Activated naive CD4-positive, alpha-beta T cell (primary cell): ENCODE measurements around the gene BMI1.
"Not testable (repeated sequence)": the region's sequence is repeated elsewhere in the genome, so short reads cannot be mapped to it uniquely, and the experiment has no call there.

Source experiments
- DNase-seq, 4 experiments: peaks; one replicate each; lab custom pipeline; 2025; lab: John Stamatoyannopoulos, UW

BMI1 gene

GRCh38 chr10:22320591-22321155 is at the start of gene BMI1:
BMI1 (plus strand) TSS chr10:22321099; CDS start chr10:22326450, 5,351 bp downstream.
- peak in 3 of 4 experiments; percentile 50 to 66 (median 63) for DNase-seq

GRCh38 chr10:22271786-22272185 is 49.1 kb upstream of the BMI1 start:
- DNase-seq = no peak

GRCh38 chr10:22278441-22278782 is 42.5 kb upstream of the BMI1 start:
- DNase-seq = no peak

GRCh38 chr10:22280078-22280477 is 40.8 kb upstream of the BMI1 start:
- DNase-seq = no peak

GRCh38 chr10:22285130-22285529 is 35.8 kb upstream of the BMI1 start:
- no peak for DNase-seq

GRCh38 chr10:22293747-22294404 is 27.0 kb upstream of the BMI1 start:
- DNase-seq = no peak

GRCh38 chr10:22294694-22295093 is 26.2 kb upstream of the BMI1 start:
- DNase-seq = no peak

GRCh38 chr10:22301193-22301592 is 19.7 kb upstream of the BMI1 start:
- no peak for DNase-seq

- no peak for DNase-seq
These were observed 17.4 kb upstream of the BMI1 start for GRCh38 chr10:22303461-22303860.

GRCh38 chr10:22305721-22306120 is 15.2 kb upstream of the BMI1 start:
- DNase-seq = no peak

GRCh38 chr10:22308390-22308789 is 12.5 kb upstream of the BMI1 start:
- no peak for DNase-seq

GRCh38 chr10:22309180-22310000 is 11.5 kb upstream of the BMI1 start:
- DNase-seq = no peak

- DNase-seq = not testable (repeated sequence)
These were observed 10.9 kb upstream of the BMI1 start for GRCh38 chr10:22310012-22310411.

- DNase-seq = no peak
These were observed 10.0 kb upstream of the BMI1 start for GRCh38 chr10:22310928-22311327.

- no peak for DNase-seq
These were observed 6.0 kb upstream of the BMI1 start for GRCh38 chr10:22314852-22315251.

GRCh38 chr10:22315455-22316285 is 5.2 kb upstream of the BMI1 start:
- DNase-seq = no peak

- DNase-seq = peak; percentile 34 to 72 (median 54)
These were observed 4.4 kb upstream of the BMI1 start, which contains the start of gene COMMD3 for GRCh38 chr10:22316286-22317075. COMMD3 (plus strand) TSS chr10:22316388; CDS start chr10:22316418, 30 bp downstream.

GRCh38 chr10:22317076-22317370 is 3.9 kb upstream of the BMI1 start:
- no peak for DNase-seq

GRCh38 chr10:22317771-22318565 is 2.9 kb upstream of the BMI1 start:
- DNase-seq = no peak

GRCh38 chr10:22318772-22319171 is 2.1 kb upstream of the BMI1 start:
- no peak for DNase-seq

- DNase-seq = no peak
These were observed 1.3 kb upstream of the BMI1 start for GRCh38 chr10:22319547-22319979.
